DOHH2 (cell line): ENCODE measurements around the gene AOC3.

Source experiments
- H3F3A ChIP-seq: fragments of 200-600 bp; sonication (generic), shearing (Covaris generic); 2 replicates; pipeline ENCODE4 v1.6.0; 2016; ENCODE audit warnings: antibody characterized with exemption, mild to moderate bottlenecking; ENCODE audit not compliant: control insufficient read depth, insufficient read depth
- H3K27ac ChIP-seq: fragments of 200-600 bp; sonication (generic); 2 replicates; pipeline ENCODE4 v1.5.1; 2014; ENCODE audit warnings: low read depth, mild to moderate bottlenecking, low read length, moderate library complexity
- H3K27me3 ChIP-seq: fragments of 200-600 bp; sonication (generic); 2 replicates; pipeline ENCODE4 v1.6.1; 2014; ENCODE audit warnings: mild to moderate bottlenecking, low read length, mixed read lengths; ENCODE audit not compliant: control insufficient read depth
- H3K36me3 ChIP-seq: fragments of 200-600 bp; sonication (generic); 2 replicates; pipeline ENCODE4 v1.6.1; 2014; ENCODE audit warnings: mild to moderate bottlenecking, low read length, moderate library complexity, mixed read lengths; ENCODE audit not compliant: control insufficient read depth
- H3K4me1 ChIP-seq: fragments of 200-600 bp; sonication (generic); 2 replicates; pipeline ENCODE4 v1.6.1; 2014; ENCODE audit warnings: mild to moderate bottlenecking, low read length, mixed read lengths; ENCODE audit not compliant: control insufficient read depth
- H3K4me2 ChIP-seq: fragments of 200-600 bp; sonication (generic); 2 replicates; pipeline ENCODE4 v1.6.0; 2014; ENCODE audit warnings: mild to moderate bottlenecking, low read length, moderate library complexity
- H3K4me3 ChIP-seq: fragments of 200-600 bp; sonication (generic); 2 replicates; pipeline ENCODE4 v1.5.1; 2014; ENCODE audit warnings: mild to moderate bottlenecking, low read length, mixed read lengths
- H3K79me2 ChIP-seq: fragments of 200-600 bp; sonication (generic); 2 replicates; pipeline ENCODE4 v1.6.1; 2014; ENCODE audit warnings: mild to moderate bottlenecking, low read length, mixed read lengths; ENCODE audit not compliant: control insufficient read depth
- H3K9me2 ChIP-seq: fragments of 200-600 bp; sonication (generic); replicated peaks from 2 replicates; pipeline ENCODE4 v1.6.1; 2014; ENCODE audit warnings: mild to moderate bottlenecking, low read length, mixed read lengths; ENCODE audit not compliant: control insufficient read depth
- H3K9me3 ChIP-seq: fragments of 200-600 bp; sonication (generic); 2 replicates; pipeline ENCODE4 v1.6.1; 2014; ENCODE audit warnings: antibody characterized with exemption, low read length, mixed read lengths; ENCODE audit not compliant: control insufficient read depth, insufficient read depth
- H4K20me1 ChIP-seq: fragments of 200-600 bp; sonication (generic); 2 replicates; pipeline ENCODE4 v1.6.0; 2014; ENCODE audit warnings: low read depth, mild to moderate bottlenecking, antibody characterized with exemption, low read length, moderate library complexity; ENCODE audit not compliant: control insufficient read depth, insufficient read depth
- EZH2phosphoT487 ChIP-seq: fragments of 200-600 bp; sonication (generic); IDR thresholded peaks from 2 replicates; pipeline ENCODE4 v1.6.1; 2017; ENCODE audit warnings: borderline replicate concordance, mild to moderate bottlenecking, antibody characterized with exemption, low read length, moderate library complexity, mixed read lengths
- TF ChIP-seq, protein P1 (sequence below): fragments of 200-600 bp; sonication (generic); IDR thresholded peaks from one replicate; pipeline ENCODE4 v1.5.1; 2014; ENCODE audit warnings: antibody characterized with exemption, mild to moderate bottlenecking, low read depth, low read length; ENCODE audit not compliant: poor library complexity, severe bottlenecking

Gene AOC3, protein sequence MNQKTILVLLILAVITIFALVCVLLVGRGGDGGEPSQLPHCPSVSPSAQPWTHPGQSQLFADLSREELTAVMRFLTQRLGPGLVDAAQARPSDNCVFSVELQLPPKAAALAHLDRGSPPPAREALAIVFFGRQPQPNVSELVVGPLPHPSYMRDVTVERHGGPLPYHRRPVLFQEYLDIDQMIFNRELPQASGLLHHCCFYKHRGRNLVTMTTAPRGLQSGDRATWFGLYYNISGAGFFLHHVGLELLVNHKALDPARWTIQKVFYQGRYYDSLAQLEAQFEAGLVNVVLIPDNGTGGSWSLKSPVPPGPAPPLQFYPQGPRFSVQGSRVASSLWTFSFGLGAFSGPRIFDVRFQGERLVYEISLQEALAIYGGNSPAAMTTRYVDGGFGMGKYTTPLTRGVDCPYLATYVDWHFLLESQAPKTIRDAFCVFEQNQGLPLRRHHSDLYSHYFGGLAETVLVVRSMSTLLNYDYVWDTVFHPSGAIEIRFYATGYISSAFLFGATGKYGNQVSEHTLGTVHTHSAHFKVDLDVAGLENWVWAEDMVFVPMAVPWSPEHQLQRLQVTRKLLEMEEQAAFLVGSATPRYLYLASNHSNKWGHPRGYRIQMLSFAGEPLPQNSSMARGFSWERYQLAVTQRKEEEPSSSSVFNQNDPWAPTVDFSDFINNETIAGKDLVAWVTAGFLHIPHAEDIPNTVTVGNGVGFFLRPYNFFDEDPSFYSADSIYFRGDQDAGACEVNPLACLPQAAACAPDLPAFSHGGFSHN

GRCh38 chr17:42850954-42851353, at the start of gene AOC3:
Gene AOC3, plus strand, starts transcription at chr17:42851199. Its CDS starts 145 bp downstream, at chr17:42851344.
- Histone ChIP-seq H3K9me3 (no peaks in the 10 kb centered on the region), H3K4me2 (no peak within 1 kb of the TSS), H3K79me2 (no peaks in the 10 kb centered on the region), H4K20me1 (no peaks in the 10 kb centered on the region), H3K4me3 (no peak within 1 kb of the TSS), H3K9me2 (no peaks in the 10 kb centered on the region), H3K4me1 (no peaks in the 10 kb centered on the region), H3F3A (peaks cover 14% of the 10 kb centered on the region), H3K27me3 (no peaks in the 10 kb centered on the region), H3K27ac (no peak within 1 kb of the TSS), H3K36me3 (no peaks in the 10 kb centered on the region)
- no peak for TF ChIP-seq EZH2phosphoT487
- TF ChIP-seq, protein P1, sequence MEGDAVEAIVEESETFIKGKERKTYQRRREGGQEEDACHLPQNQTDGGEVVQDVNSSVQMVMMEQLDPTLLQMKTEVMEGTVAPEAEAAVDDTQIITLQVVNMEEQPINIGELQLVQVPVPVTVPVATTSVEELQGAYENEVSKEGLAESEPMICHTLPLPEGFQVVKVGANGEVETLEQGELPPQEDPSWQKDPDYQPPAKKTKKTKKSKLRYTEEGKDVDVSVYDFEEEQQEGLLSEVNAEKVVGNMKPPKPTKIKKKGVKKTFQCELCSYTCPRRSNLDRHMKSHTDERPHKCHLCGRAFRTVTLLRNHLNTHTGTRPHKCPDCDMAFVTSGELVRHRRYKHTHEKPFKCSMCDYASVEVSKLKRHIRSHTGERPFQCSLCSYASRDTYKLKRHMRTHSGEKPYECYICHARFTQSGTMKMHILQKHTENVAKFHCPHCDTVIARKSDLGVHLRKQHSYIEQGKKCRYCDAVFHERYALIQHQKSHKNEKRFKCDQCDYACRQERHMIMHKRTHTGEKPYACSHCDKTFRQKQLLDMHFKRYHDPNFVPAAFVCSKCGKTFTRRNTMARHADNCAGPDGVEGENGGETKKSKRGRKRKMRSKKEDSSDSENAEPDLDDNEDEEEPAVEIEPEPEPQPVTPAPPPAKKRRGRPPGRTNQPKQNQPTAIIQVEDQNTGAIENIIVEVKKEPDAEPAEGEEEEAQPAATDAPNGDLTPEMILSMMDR: no peak

DNA sequence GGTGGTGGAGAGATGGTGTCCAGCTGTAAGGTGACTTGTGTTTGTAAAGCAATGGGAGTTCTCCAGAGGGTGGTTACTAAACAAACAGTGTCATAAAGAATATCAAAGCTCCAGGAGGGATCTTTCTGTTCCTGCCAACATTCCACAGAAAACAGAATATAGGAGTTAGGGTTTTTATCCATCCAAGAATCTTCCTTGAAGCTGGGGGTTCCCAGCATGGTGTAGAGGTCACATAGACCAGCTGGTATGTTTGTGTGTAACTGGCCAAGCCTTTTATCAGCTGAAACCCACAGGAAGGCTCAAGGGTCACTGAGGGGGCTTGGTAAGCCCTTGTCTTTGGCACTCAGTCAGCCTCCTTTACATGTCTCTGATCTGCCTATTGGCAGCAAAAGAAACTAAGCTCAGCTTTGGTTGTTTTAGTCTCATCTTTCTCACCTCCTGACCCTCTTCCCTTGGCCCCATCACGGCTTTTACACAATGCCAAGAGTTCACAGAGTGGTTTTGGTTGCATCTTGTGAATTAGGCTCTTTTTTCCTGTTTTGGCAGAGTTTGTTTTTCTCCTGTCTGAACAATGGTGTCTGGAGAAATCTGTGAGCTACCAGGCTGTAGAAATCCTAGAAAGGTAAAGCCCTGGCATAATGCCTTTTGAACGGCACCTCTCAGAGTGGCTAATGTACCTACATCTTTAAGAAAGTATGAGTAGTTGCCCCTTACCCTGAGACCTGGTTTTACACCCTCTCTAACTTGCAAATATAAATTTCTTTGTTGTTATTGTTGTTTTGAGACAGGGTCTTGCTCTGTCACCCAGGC, 47.7 kb upstream of the AOC3 start:
- no peaks in the 10 kb centered on the region for H3K36me3 ChIP-seq
- H3K4me3 ChIP-seq: no peak overlapping the region
- TF ChIP-seq EZH2phosphoT487: no peak
- TF ChIP-seq, protein P1: no peak
- H3K4me2 ChIP-seq: no peak overlapping the region
- no peaks in the 10 kb centered on the region for H3F3A ChIP-seq
- H3K79me2 ChIP-seq: no peaks in the 10 kb centered on the region
- H3K27me3 ChIP-seq: peaks cover 18% of the 10 kb centered on the region
- H4K20me1 ChIP-seq: no peaks in the 10 kb centered on the region
- H3K27ac ChIP-seq: no peak overlapping the region
- H3K4me1 ChIP-seq: peaks cover 5% of the 10 kb centered on the region
- H3K9me3 ChIP-seq: no peaks in the 10 kb centered on the region
- H3K9me2 ChIP-seq: no peaks in the 10 kb centered on the region

DNA sequence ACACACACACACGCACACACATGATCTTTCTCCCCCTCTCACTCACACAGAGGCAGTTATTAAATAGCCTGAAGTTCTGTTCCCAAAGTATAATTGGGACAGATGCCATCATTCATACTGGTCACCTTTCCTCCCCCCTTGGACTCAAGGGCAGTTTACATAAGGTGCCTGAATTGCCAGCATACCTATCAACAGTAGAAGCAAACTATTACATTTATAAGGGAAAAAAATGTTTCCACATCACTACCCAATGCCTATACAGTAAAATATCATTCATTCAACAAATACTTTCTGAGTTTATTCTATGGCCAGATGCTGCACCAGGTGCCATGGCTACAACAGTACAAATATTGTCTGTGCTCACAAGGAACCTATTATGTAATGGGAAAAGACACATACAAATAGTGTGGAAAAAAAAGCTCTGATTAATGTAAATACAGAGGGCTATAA, 46.1 kb upstream of the AOC3 start:
- Histone ChIP-seq H3K4me2 (no peak overlapping the region), H3K4me1 (no peaks in the 10 kb centered on the region), H3K9me2 (no peaks in the 10 kb centered on the region), H3K4me3 (no peak overlapping the region), H3K9me3 (no peaks in the 10 kb centered on the region), H3K27ac (no peak overlapping the region), H3F3A (peaks cover 4% of the 10 kb centered on the region; the same call in 1 of the 2 replicates), H3K79me2 (no peaks in the 10 kb centered on the region), H3K36me3 (peaks cover 9% of the 10 kb centered on the region), H3K27me3 (peaks cover 18% of the 10 kb centered on the region), H4K20me1 (no peaks in the 10 kb centered on the region)
- TF ChIP-seq, protein P1: no peak
- TF ChIP-seq EZH2phosphoT487: no peak
